K562 (cell line): ENCODE results near the gene KLHL29. TPM values are rescaled to one million over a fixed set of nuclear protein-coding genes. Genes with fewer than 3 reads are reported as not detected.

ENCODE experiments used
- ATAC-seq: fragments of 200-7000 bp; cut with Tn5 transposase; 3 replicates; pipeline ENCODE4 v1.9.1; 2020; ENCODE audit warnings: moderate library complexity
- BruUV-seq: library from RNA; stranded (reverse); fragments of 400-500 nt; replicated peaks from 2 replicates; lab custom pipeline; 2021; lab: Mats Ljungman, UMichigan
- CTCF ChIA-PET: fragments of 300-600 bp; formaldehyde crosslinking; extraction: SDS; loops from one replicate; lab custom pipeline; 2021; ENCODE audit warnings: low intra/inter-chr PET ratio; lab: Yijun Ruan, JAX
- POLR2A ChIA-PET: fragments of 300-600, 350-650 bp; sonication (Branson Sonifier 250); formaldehyde crosslinking; extraction: SDS; loops from one replicate; lab custom pipeline; 2021; ENCODE audit warnings: antibody characterized with exemption, inconsistent platforms; lab: Yijun Ruan, JAX
- DNase-seq, 4 experiments: peaks; one replicate each; pipeline versions ENCODE4 v3.0.0 to v3.0.0-alpha.2; 2011 to 2018; ENCODE audit warnings: low spot score in 3 of 4, mixed read lengths in 3 of 4; ENCODE audit errors: extremely low read depth in 1 of 4
- FAIRE-seq: peaks from 2 replicates; lab custom pipeline; 2011; peaks lifted over from hg19 to GRCh38; lab: Jason Lieb, UNC
- H2AFZ ChIP-seq: 2 replicates; pipeline ENCODE4 v1.6.0; 2011; ENCODE audit warnings: low read depth, low read length, control low read depth, inconsistent platforms
- H3K27ac ChIP-seq: fragments of 200-600 bp; 3 replicates; pipeline ENCODE4 v1.8.0; 2011; ENCODE audit warnings: low read depth, mild to moderate bottlenecking, control low read depth, inconsistent platforms, low read length, moderate library complexity, mixed read lengths; ENCODE audit errors: extremely low read depth
- H3K27me3 ChIP-seq, 2 experiments: fragments of 300-600 bp in 1 of 2; 2 replicates in 1 of 2; 3 replicates in 1 of 2; pipeline versions ENCODE4 v1.6.0 to v1.8.0; 2011; ENCODE audit warnings: inconsistent platforms in 2 of 2, low read length in 2 of 2, mild to moderate bottlenecking in 1 of 2, mixed read lengths in 1 of 2, moderate library complexity in 1 of 2; ENCODE audit not compliant: control insufficient read depth in 2 of 2, insufficient read depth in 2 of 2
- H3K36me3 ChIP-seq: fragments of 300-600 bp; 3 replicates; pipeline ENCODE4 v1.8.0; 2011; ENCODE audit warnings: mild to moderate bottlenecking, low read length, inconsistent platforms; ENCODE audit not compliant: control insufficient read depth, insufficient read depth
- H3K4me1 ChIP-seq, 2 experiments: fragments of 200-600 bp in 1 of 2; replicated peaks in 1 of 2; 2 replicates in 1 of 2; 3 replicates in 1 of 2; pipeline versions ENCODE4 v1.5.1 to v1.8.0; 2011; ENCODE audit warnings: inconsistent platforms in 2 of 2, low read length in 2 of 2, mild to moderate bottlenecking in 1 of 2, mixed read lengths in 1 of 2, moderate library complexity in 1 of 2; ENCODE audit not compliant: control insufficient read depth in 2 of 2, insufficient read depth in 2 of 2
- H3K4me2 ChIP-seq: 2 replicates; pipeline ENCODE4 v1.6.1; 2011; ENCODE audit warnings: low read length, control low read depth, inconsistent platforms, mixed read lengths; ENCODE audit not compliant: insufficient read depth
- H3K4me3 ChIP-seq: fragments of 200-600 bp; sonication (generic), shearing (Covaris generic); 2 replicates; pipeline ENCODE4 v1.5.1; 2016; ENCODE audit warnings: control low read depth, inconsistent platforms
- H3K79me2 ChIP-seq: fragments of 200-600 bp; 3 replicates; pipeline ENCODE4 v1.8.0; 2011; ENCODE audit warnings: low read length, inconsistent platforms; ENCODE audit not compliant: control insufficient read depth, insufficient read depth
- H3K9ac ChIP-seq, 2 experiments: 2 replicates each; pipeline versions ENCODE4 v1.6.0 to v1.6.1; 2011; ENCODE audit warnings: low read depth in 2 of 2, low read length in 2 of 2, control low read depth in 1 of 2, inconsistent platforms in 1 of 2, mild to moderate bottlenecking in 1 of 2, mixed read lengths in 1 of 2; ENCODE audit not compliant: insufficient read depth in 1 of 2
- H3K9me1 ChIP-seq: one replicate; pipeline ENCODE4 v1.6.0; 2011; ENCODE audit warnings: inconsistent platforms, mild to moderate bottlenecking, low read length, moderate library complexity; ENCODE audit not compliant: control insufficient read depth, insufficient read depth
- H3K9me3 ChIP-seq: replicated peaks from 2 replicates; pipeline ENCODE4 v1.5.1; 2011; ENCODE audit warnings: low read depth, low read length, inconsistent platforms; ENCODE audit not compliant: control insufficient read depth, insufficient read depth
- H4K20me1 ChIP-seq: replicated peaks from 2 replicates; pipeline ENCODE4 v1.6.1; 2011; ENCODE audit warnings: low read length, inconsistent platforms, mixed read lengths; ENCODE audit not compliant: control insufficient read depth, insufficient read depth
- HMGN3 ChIP-seq: IDR thresholded peaks from 2 replicates; pipeline ENCODE4 v1.6.1; 2011; ENCODE audit warnings: borderline replicate concordance, low read depth, mild to moderate bottlenecking, mixed read lengths, low read length; ENCODE audit not compliant: insufficient read length; ENCODE audit errors: extremely low read depth
- MIER1 ChIP-seq: fragments of 450-650 bp; IDR thresholded peaks from 2 replicates; pipeline ENCODE4 v1.6.1; 2016; ENCODE audit warnings: antibody characterized with exemption, mild to moderate bottlenecking, low read depth
- NRF1 ChIP-seq, 2 experiments: fragments of 450-650 bp; IDR thresholded peaks in 1 of 2; conservative IDR thresholded peaks in 1 of 2; 2 replicates each; pipeline ENCODE4 v1.6.1; 2014; ENCODE audit warnings: mild to moderate bottlenecking in 2 of 2
- REST ChIP-seq, 2 experiments: fragments of 450-650 bp; formaldehyde crosslinking in 1 of 2; IDR thresholded peaks; 2 replicates each; pipeline versions ENCODE4 v1.4.0 to v1.6.1; 2014 to 2020; ENCODE audit warnings: mild to moderate bottlenecking in 2 of 2, borderline replicate concordance in 1 of 2, low read depth in 1 of 2
- WGBS: fragments of 100-300 bp; shearing (Covaris generic); methylation state at CpG from one replicate; pipeline ENCODE4 v1.1.6; 2016; ENCODE audit warnings: low coverage, mixed read lengths; ENCODE audit not compliant: insufficient coverage; ENCODE audit errors: missing lambda C conversion rate; 5-methylcytosine and 5-hydroxymethylcytosine counted together
- in situ Hi-C: fragments of 300-500 bp; cut with MboI; formaldehyde crosslinking; loops from 4 replicates; pipeline ENCODE4 v1.15.0; 2018; ENCODE audit warnings: inconsistent platforms, mixed read lengths
- intact Hi-C: fragments of 100-400 bp; cut with micrococcal nuclease; formaldehyde crosslinking; loops from 2 replicates; pipeline ENCODE4 v1.14.2; 2022
- polyA plus RNA-seq, 8 experiments: library from polyadenylated mRNA; depleted of rRNA in 4 of 8; stranded (reverse) in 5 of 8; unstranded in 3 of 8; fragments of >200 nt; fragmentation: Nextera tagmentation in 2 of 8; fragmentation: Illumina TruSeq in 1 of 8; extraction: Ambion mirVana in 2 of 8; extraction: Trizol in 1 of 8; gene quantifications; 2 replicates each; pipeline versions ENCODE4 v1.2.1 to v1.2.3, GENCODE V29; 2011 to 2014; ENCODE audit warnings: inconsistent platforms in 1 of 8, missing spikeins in 1 of 8
- total RNA-seq, 7 experiments: library from RNA; depleted of rRNA in 6 of 7; stranded (reverse); fragments of >200 nt in 6 of 7; fragmentation: Illumina TruSeq in 2 of 7; extraction: Trizol in 2 of 7; gene quantifications; 2 replicates each; pipeline versions ENCODE4 v1.2.1 to v1.2.3, GENCODE V29; 2011 to 2021; ENCODE audit warnings: low replicate concordance in 1 of 7

The KLHL29 gene
- total and polyA plus RNA-seq, 9 of the 15 experiments (the other 6 are each of a cell fraction or from before 2014, with no cell fraction given): 0.03 to 0.31 (median 0.08) TPM; not detected in 1

GRCh38 chr2:23468474-23469141 lies 83.6 kb downstream of the KLHL29 start:
- POLR2A ChIA-PET: interaction anchor here (0.6 to 1.8 kb wide), 3 partner anchors 10 to 24 kb away, joined by 3 to 4 read pairs (median 4); no protein-coding TSS in a partner anchor
- CTCF ChIA-PET: no interaction called here
- no peaks in the 10 kb centered on the region for H3K4me1 ChIP-seq
- no peaks in the 10 kb centered on the region for H3K36me3 ChIP-seq
- DNase-seq: peak; percentile 17 to 31 (median 24)
- no peak overlapping the region for H3K4me3 ChIP-seq
- no peak overlapping the region for H2AFZ ChIP-seq
- H3K27ac ChIP-seq: no peak overlapping the region
- peaks cover 6 to 44% of the 10 kb centered on the region in 2 experiments; a peak in 3 of 5 replicates for H3K27me3 ChIP-seq
- FAIRE-seq: no peak
- H3K79me2 ChIP-seq: no peaks in the 10 kb centered on the region
- BruUV-seq: no TSS peak
- intact Hi-C loops (no loop called here), in situ Hi-C loops (no loop called here)
- peak; percentile 87 for ATAC-seq
- no peaks in the 10 kb centered on the region for H3K9me1 ChIP-seq
- H4K20me1 ChIP-seq: no peaks in the 10 kb centered on the region
- H3K9ac ChIP-seq: no peak overlapping the region
- WGBS: under 1% methylated on average over 14 of the region's 15 CpGs
- no peak overlapping the region for H3K4me2 ChIP-seq
- H3K9me3 ChIP-seq: no peaks in the 10 kb centered on the region
- no peak for TF ChIP-seq HMGN3
- no peak for TF ChIP-seq MIER1
- no peak for TF ChIP-seq NRF1 (conservative IDR thresholded peaks at IDR 0.05 in 1 of 2, IDR thresholded peaks at IDR 0.05 in 1 of 2)
- peak; percentile 48 for TF ChIP-seq REST (IDR thresholded peaks at IDR 0.05; ENCODE audit: borderline replicate concordance)
- no peak for TF ChIP-seq REST (CRISPR knock-in tag; IDR thresholded peaks at IDR 0.05; ENCODE audit: low read depth)
- TF ChIP-seq, all 486 proteins: peak for 1
